Muscle of back (tissue), 13 donors: ENCODE results near the gene DEFB116. TPM values are rescaled to one million over a fixed set of nuclear protein-coding genes. Genes with fewer than 3 reads are reported as not detected.
"Not testable (repeated sequence)": the region's sequence is repeated elsewhere in the genome, so short reads cannot be mapped to it uniquely, and the experiment has no call there.

Experiments
- DNase-seq, 3 donors: peaks; one replicate each; pipeline versions ENCODE4 v3.0.0 to v3.0.0-alpha.2; 2013
- long read RNA-seq, 9 donors: transcript quantifications; one replicate each; lab custom pipeline, GENCODE V29; 2026
- polyA plus RNA-seq, 10 donors: library from polyadenylated mRNA; unstranded; fragments of 120-200 nt; gene quantifications; one replicate each; pipeline ENCODE4 v1.2.1, GENCODE V29; 2013; ENCODE audit not compliant: insufficient read length in 10 of 10

Gene DEFB116
- polyA plus RNA-seq: not detected
- long read RNA-seq, donor 1: 0 reads
- long read RNA-seq, donor 2: 0 reads
- long read RNA-seq, donor 3: 0 reads
- long read RNA-seq, donor 4: 0 reads
- long read RNA-seq, donor 5: 0 reads
- long read RNA-seq, donor 6: 0 reads
- long read RNA-seq, donor 7: 0 reads
- long read RNA-seq, donor 8: 0 reads
- long read RNA-seq, donor 9: 0 reads

- no peak for DNase-seq
Measured at GRCh38 chr20:31308535-31309162, at the start of gene DEFB116. Gene DEFB116 (minus strand): TSS chr20:31308585. CDS start chr20:31308585, 0 bp downstream.

GRCh38 chr20:31355981-31356380, 47.6 kb upstream of the DEFB116 start:
- no peak for DNase-seq

GRCh38 chr20:31341470-31341869, 33.1 kb upstream of the DEFB116 start:
- DNase-seq: no peak

GRCh38 chr20:31330893-31331292, 22.5 kb upstream of the DEFB116 start:
- DNase-seq: no peak

- no peak for DNase-seq
Measured at GRCh38 chr20:31322504-31322903, 14.1 kb upstream of the DEFB116 start.

- not testable (repeated sequence) for DNase-seq
Measured at GRCh38 chr20:31284964-31285363, 23.4 kb downstream of the DEFB116 start.

GRCh38 chr20:31278178-31278577, 30.2 kb downstream of the DEFB116 start:
- DNase-seq: no peak

- no peak for DNase-seq
Measured at GRCh38 chr20:31274441-31274840, 33.9 kb downstream of the DEFB116 start.

- DNase-seq: no peak
Measured at GRCh38 chr20:31260326-31260932, 48.0 kb downstream of the DEFB116 start.

- no peak for DNase-seq
Measured at GRCh38 chr20:31257364-31257763, 51.0 kb downstream of the DEFB116 start, which contains the start of gene DEFB115. Gene DEFB115 (plus strand): TSS chr20:31257664. CDS start chr20:31257664, 0 bp downstream.

- DNase-seq: no peak
Measured at GRCh38 chr20:31256959-31257358, 51.4 kb downstream of the DEFB116 start.

Other genes starting within 250 kb of the DEFB116 start
- not detected for gene DEFB115, start 50.9 kb downstream of the DEFB116 start, polyA plus RNA-seq
- gene DEFB118, start 60.0 kb upstream of the DEFB116 start, polyA plus RNA-seq: not detected
- gene DEFB119, start 82.0 kb upstream of the DEFB116 start, polyA plus RNA-seq: not detected
- gene DEFB121, start 97.6 kb upstream of the DEFB116 start, polyA plus RNA-seq: not detected
- gene DEFB123, start 132.0 kb upstream of the DEFB116 start, polyA plus RNA-seq: not detected
- 1 to 10 TPM in 6 of 10 donors, under 1 TPM in 4; 0.59 to 2.6 (median 1.1) TPM for gene DEFB124, start 166.5 kb upstream of the DEFB116 start, polyA plus RNA-seq
- 1 to 10 TPM; 4.4 to 8.5 (median 6.0) TPM for gene REM1, start 166.7 kb upstream of the DEFB116 start, polyA plus RNA-seq
- 100 to 1,000 TPM in 1 of 10 donors, 10 to 100 TPM in 9; 70.3 to 105 (median 79.2) TPM for gene HM13, start 205.9 kb upstream of the DEFB116 start, polyA plus RNA-seq